ENCODE data around the gene PXDC1.

GRCh38 chr6:3732345-3733141 is 19.0 kb downstream of the PXDC1 start:
- TF ChIP-seq CTCF (IDR thresholded peaks at IDR 0.05): peak; percentile 72 to 86 (median 82)
- no peak for TF ChIP-seq POLR2A (IDR thresholded peaks at IDR 0.05)

Data from thyroid gland (tissue), 4 donors.